Right atrium auricular region (tissue), 2 donors: ENCODE measurements around the gene ACTR10. TPM values are rescaled to one million over a fixed set of nuclear protein-coding genes. Genes with fewer than 3 reads are reported as not detected.

ENCODE experiments used
- DNase-seq: peaks from one replicate; pipeline ENCODE4 v3.0.0-alpha.2; 2019; ENCODE audit warnings: low spot score
- H3K27ac ChIP-seq, 2 donors: fragments of 200-600 bp; sonication (generic); 1 replicate in 1 of 2; 2 replicates in 1 of 2; pipeline ENCODE4 v1.5.1; 2016 to 2019
- H3K27me3 ChIP-seq, 2 donors: fragments of 200-600 bp; sonication (generic); one replicate each; pipeline versions ENCODE4 v1.5.1 to v1.6.0; 2017 to 2019
- H3K36me3 ChIP-seq: fragments of 200-600 bp; sonication (generic); one replicate; pipeline ENCODE4 v1.5.1; 2016
- H3K4me1 ChIP-seq, 2 donors: fragments of 200-600 bp; sonication (generic); one replicate each; pipeline versions ENCODE4 v1.5.1 to v1.6.0; 2017 to 2019
- H3K4me3 ChIP-seq, 2 donors: fragments of 200-600 bp; sonication (generic); 1 replicate in 1 of 2; 2 replicates in 1 of 2; pipeline ENCODE4 v1.5.1; 2017 to 2019; ENCODE audit warnings: mild to moderate bottlenecking in 1 of 2, moderate library complexity in 1 of 2
- H3K9me3 ChIP-seq, 2 donors: fragments of 200-600 bp; sonication (generic); one replicate each; pipeline ENCODE4 v1.5.1; 2019
- CTCF ChIP-seq, 2 donors: fragments of 200-600 bp; sonication (generic); IDR thresholded peaks; one replicate each; pipeline ENCODE4 v1.5.1; 2019; ENCODE audit warnings: antibody characterized with exemption in 2 of 2
- total RNA-seq, 2 donors: library from RNA; depleted of rRNA; stranded (reverse); fragments of >200 nt; gene quantifications; one replicate each; pipeline ENCODE4 v1.1.0, GENCODE V29; 2016

The ACTR10 gene
- total RNA-seq, 2 donors from 2014 or later: 55.3 to 109 TPM

GRCh38 chr14:58166005-58166983 lies 33.7 kb upstream of the ACTR10 start:
- no peaks in the 10 kb centered on the region for H3K27me3 ChIP-seq
- no peak overlapping the region for H3K4me3 ChIP-seq
- TF ChIP-seq CTCF (IDR thresholded peaks at IDR 0.05): peak; percentile 87
- H3K36me3 ChIP-seq: no peaks in the 10 kb centered on the region
- H3K27ac ChIP-seq: no peak overlapping the region
- H3K9me3 ChIP-seq: no peaks in the 10 kb centered on the region
- peak; percentile 86 for DNase-seq
- H3K4me1 ChIP-seq: peaks cover 0 to 13% of the 10 kb centered on the region in 2 donors

DNA sequence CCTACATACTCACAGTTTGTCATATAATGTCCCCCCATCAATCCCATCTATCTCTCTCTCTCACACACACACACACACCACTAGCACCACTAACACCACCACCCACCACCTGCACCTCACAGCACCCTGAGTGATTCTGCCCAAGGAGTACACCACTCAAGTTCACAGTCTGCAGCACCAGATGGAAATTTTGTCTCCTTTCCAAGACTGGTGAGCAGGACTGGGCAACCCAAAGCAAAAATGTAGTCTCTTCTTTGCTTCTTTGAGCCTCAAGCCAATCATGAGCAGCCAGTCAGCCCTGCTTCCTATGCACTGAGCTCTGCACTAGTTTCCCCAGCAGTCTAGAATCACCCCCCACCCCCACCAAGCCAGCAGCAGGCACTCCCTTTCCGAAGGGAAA lies 32.9 kb upstream of the ACTR10 start:
- Histone ChIP-seq H3K27me3 (no peaks in the 10 kb centered on the region), H3K36me3 (no peaks in the 10 kb centered on the region), H3K4me1 (peaks cover 0 to 13% of the 10 kb centered on the region in 2 donors), H3K4me3 (no peak overlapping the region), H3K27ac (no peak overlapping the region), H3K9me3 (no peaks in the 10 kb centered on the region)
- TF ChIP-seq CTCF (IDR thresholded peaks at IDR 0.05): no peak
- no peak for DNase-seq

- TF ChIP-seq CTCF (IDR thresholded peaks at IDR 0.05): no peak
- DNase-seq: no peak
- peaks cover 0 to 13% of the 10 kb centered on the region in 2 donors for H3K4me1 ChIP-seq
- H3K27me3 ChIP-seq: no peaks in the 10 kb centered on the region
- no peaks in the 10 kb centered on the region for H3K9me3 ChIP-seq
- no peaks in the 10 kb centered on the region for H3K36me3 ChIP-seq
- no peak overlapping the region for H3K4me3 ChIP-seq
- H3K27ac ChIP-seq: no peak overlapping the region
Observed at GRCh38 chr14:58167891-58168290, 32.1 kb upstream of the ACTR10 start.

- H3K4me3 ChIP-seq: no peak overlapping the region
- H3K27ac ChIP-seq: no peak overlapping the region
- no peaks in the 10 kb centered on the region for H3K9me3 ChIP-seq
- peaks cover 0 to 13% of the 10 kb centered on the region in 2 donors for H3K4me1 ChIP-seq
- no peaks in the 10 kb centered on the region for H3K27me3 ChIP-seq
- peak; percentile 83 for DNase-seq
- H3K36me3 ChIP-seq: no peaks in the 10 kb centered on the region
- TF ChIP-seq CTCF (IDR thresholded peaks at IDR 0.05): no peak
Observed at GRCh38 chr14:58171090-58171489, 28.9 kb upstream of the ACTR10 start.

DNA sequence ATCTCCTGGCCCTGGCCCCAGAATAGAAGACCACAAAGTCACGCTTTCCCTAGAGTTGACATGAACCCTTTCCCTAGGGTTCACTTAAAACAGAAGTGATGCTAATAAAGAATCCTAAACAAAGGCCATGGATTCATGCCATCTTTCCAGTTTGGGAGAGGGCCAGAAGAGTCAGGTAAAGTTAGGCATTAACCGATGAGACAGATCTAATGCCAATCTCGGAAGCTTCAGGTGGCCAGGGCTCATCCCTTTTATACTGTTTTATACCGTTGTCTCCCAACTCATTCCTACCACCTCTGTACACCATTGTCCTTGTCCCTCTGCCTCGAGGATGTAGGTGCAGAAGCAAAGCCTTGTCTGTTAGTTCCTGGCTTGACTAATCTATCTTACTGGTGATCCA lies 22.8 kb upstream of the ACTR10 start:
- Histone ChIP-seq H3K27me3 (no peaks in the 10 kb centered on the region), H3K27ac (no peak overlapping the region), H3K36me3 (no peaks in the 10 kb centered on the region), H3K9me3 (no peaks in the 10 kb centered on the region), H3K4me1 (no peaks in the 10 kb centered on the region), H3K4me3 (no peak overlapping the region)
- no peak for TF ChIP-seq CTCF (IDR thresholded peaks at IDR 0.05)
- no peak for DNase-seq
